ENCODE data around the gene ALOX5AP. TPM values are rescaled to one million over a fixed set of nuclear protein-coding genes. Genes with fewer than 3 reads are reported as not detected.

ALOX5AP gene
- 0.85 and 5.6 TPM in 2 replicates for total RNA-seq

GRCh38 chr13:30735025-30735871, at the start of gene ALOX5AP:
Gene ALOX5AP (plus strand): TSS chr13:30735543. CDS start chr13:30735606, 63 bp downstream.
- DNase-seq (ENCODE audit: low read depth) = no peak

- no peak for DNase-seq (ENCODE audit: low read depth)
These were observed 49.4 kb upstream of the ALOX5AP start for GRCh38 chr13:30685987-30686386.

DNA sequence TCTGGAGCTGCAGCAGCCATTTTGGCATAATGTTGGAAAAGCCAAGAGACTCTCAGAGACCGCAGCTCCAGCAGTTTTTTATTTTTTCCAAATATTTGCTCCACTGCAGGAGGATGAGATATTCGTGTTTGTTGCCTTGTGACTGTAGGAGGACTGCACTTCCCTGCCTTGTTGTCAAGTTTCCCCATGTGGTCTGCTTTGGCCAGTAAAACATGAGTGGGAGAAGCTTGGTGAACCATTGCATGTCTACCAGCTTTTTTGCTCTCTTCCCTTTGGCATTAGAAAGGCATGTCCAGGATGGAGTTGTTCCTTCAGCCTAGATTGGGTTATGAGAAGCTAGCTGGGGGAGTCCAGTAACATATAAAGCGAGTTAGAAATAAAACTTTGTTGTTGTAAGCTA, 47.7 kb upstream of the ALOX5AP start:
- DNase-seq (ENCODE audit: low read depth) = no peak

GRCh38 chr13:30689752-30690151, 45.6 kb upstream of the ALOX5AP start:
- no peak for DNase-seq (ENCODE audit: low read depth)

DNA sequence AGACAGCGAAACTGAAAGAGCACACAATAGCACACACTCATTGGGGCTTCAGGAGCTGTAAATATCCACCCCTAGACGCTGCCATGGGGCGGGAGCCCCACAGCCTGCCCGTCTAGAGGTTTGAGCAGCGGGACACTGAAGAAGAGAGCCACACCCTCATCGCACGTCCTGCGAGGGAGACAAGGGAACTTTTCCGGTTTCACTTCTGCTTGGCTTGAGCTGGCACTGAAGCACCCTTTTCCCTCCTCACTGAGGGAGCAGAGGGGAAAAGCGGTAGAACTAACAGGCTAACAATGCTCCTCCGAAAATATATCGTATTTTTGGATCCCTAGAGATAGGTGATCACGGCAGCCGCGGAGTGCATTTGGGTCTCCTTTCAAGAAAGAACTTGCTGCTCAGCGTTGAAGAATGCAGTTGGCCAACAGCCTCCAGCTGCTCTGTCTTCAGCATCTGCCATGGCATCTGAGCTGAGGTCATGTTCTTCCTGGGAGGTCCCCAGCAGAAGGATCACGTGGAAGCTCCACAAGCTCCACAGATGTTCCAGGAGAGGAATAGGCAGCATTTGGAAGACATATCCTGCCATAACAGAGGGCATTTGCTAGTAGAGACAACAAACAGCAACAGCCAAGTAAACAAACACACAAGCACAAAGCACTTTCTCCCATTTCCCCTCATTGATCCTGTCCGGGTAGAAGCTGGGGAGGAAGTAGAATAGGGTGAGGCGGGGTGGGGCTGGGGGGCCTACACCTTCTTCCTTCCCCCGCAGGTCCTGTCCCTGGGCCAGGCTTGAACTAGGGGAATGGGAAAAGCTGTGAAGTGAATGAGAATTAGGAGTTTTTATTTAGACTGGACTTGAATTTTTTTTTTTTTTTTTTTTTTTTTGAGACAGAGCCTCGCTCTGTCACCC, 44.8 kb upstream of the ALOX5AP start:
- DNase-seq (ENCODE audit: low read depth) = peak; percentile 21

GRCh38 chr13:30692113-30692512, 43.2 kb upstream of the ALOX5AP start:
- no peak for DNase-seq (ENCODE audit: low read depth)

DNA sequence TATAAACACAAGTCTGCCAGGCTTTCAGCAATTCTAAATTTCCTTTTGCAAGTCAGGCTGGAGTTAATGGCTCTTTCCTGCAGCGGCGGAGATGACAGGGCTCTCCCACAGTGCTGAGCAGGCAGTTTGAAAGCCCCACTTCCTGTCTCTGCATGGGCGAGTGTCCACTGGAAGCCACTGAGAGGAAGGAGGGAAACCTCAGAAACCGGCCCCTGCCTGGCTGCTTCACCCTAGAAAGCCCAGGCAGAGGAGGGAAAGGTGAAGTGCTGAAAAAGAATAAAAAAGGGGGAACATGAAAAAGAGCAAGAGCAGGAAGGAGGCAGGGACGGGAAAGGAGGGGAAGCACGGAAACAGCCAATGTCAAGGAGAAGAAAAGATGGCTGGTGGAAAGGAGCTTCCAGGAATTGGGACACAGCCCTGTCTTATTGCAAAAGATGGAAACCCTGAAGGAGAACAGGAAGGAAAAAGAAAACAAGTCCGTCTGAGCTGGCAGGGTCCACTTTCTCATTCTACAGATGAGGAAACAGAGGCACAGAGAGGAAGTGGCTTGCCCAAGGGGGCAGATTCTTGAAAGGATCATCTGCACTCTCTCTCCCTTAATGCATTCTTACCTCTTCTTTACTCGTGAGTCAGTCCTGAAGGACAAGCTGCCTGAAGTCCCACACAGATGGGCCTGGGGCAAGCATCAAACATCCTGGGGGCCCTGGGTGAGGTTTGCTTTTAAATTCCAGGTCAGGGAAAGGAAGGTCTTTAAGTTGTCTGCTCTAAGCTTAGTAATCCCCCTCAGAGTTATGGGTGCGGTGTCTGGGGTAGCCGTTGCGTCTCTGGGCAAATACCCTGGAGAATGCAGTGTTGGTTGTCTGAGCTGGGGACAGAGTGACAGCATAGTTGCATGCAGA, 38.8 kb upstream of the ALOX5AP start:
- peak; percentile 27 for DNase-seq (ENCODE audit: low read depth)

DNA sequence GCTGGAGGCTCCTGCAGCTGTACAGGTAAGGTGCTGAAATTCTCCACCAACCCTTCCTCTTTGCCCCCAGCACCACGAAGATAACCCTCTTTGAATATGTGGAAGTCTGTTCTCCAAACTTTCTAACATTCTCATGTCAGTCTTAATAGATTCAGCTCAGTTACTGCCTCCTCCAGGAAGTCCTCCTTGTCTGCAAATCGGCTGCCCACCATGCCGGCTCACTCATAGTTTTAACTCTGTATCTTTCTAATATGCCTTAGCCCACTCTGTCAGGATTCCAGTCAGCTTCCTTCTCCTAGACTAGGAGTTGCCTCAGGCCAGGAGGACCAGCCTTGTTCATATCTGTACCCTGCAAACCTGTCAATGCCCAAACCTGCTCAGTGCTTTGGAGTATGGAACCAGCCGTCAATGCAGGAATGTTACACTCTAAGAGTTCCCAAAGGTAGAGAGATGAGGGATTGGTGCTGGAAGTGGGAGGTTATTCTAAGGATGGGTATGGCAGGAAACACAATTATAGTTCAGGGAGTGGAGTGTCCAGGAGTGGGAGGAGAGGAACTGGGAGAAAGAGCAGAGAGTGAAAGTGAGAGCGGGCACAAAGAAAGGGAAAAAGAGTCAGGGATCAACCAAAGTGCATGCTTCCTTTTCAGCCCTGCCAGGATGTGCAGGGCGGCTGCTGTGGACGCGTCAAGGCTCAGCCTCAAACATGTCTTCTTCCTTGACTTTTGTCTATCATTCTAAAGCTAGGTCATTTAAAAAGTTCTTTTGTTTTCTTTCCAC, 38.0 kb upstream of the ALOX5AP start:
- no peak for DNase-seq (ENCODE audit: low read depth)

DNA sequence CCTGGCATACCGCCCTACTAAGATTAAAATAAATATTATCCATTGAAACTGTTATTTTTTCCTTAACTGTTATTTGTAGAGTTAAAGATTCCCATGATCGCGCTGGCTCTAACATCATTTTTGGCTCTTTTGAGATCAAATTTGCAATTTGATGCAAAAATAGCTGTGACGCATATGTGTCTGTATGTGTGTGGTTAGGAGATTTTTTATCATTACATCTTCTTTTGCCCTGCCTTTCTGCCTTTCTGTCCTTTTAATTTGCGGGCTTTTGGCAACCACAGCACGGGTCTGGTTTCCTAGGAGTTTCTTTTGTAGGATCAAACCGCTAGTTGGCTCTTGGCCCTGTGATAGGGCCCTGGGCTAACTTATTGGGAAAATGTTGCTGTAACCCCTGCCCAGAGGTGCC, 37.3 kb upstream of the ALOX5AP start:
- no peak for DNase-seq (ENCODE audit: low read depth)

DNA sequence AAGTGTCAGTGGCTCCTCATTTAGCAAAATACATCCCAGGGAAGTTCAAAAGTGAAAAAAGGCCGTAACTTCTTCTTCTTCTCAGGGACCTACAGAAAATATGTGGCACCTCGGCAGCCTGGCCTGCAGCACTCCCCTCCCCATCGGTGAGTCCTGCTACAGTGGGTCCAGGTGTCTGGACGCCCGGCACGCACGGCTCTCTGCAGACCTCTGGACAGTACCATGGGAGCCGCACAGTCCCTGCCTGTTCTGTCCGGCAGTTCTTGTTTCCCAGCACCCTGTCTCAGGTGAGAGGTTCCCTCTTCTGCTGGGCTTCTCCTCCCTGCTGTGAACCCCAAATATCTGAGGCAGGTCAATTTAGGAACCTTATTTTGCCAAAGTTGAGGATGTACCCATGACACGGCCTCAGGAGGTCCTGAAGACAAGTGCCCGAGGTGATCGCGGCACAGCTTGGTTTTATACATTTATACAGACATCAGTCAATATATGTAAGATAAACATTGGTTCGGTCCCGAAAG, 36.8 kb upstream of the ALOX5AP start:
- DNase-seq (ENCODE audit: low read depth) = no peak

- no peak for DNase-seq (ENCODE audit: low read depth)
These were observed 35.0 kb upstream of the ALOX5AP start for GRCh38 chr13:30700364-30700763.

DNA sequence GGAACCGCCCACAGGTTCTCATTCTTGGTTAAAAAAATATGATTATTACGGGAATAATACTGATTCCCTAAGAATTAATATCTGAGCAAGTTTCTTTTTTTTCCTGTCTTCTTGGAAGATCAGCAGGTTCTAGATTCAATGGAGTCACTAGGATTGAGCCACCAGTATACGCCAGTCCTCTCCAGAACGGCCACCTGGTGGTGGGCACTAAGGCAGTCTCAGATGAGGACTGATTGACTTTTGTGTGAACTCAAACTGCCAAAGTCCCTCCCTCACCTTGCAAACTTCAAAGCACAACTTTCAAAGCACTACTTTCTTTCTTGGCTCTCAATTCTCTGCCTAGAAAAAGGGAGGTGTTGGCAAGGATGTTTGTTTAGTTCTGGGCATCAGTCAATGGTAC, 33.3 kb upstream of the ALOX5AP start:
- no peak for DNase-seq (ENCODE audit: low read depth)

DNA sequence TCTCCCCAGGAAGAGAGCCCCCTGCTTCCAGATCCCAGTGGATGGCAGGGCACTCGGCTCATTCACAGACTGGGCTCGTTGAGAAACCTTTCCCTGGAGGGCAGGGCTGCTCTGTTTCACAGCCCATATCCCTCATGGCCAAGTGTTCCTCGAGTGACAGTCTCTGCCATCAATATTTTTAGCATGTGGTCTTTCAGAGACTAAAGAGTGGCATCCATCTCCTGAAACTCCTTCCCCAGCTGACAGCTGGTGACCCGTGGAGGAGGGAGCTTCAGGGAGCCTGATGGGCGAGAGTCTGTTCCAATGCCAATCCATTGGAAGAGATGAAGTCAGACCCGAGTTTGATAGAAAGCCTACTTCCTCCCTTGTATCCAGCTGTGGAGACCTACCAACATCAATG, 30.7 kb upstream of the ALOX5AP start:
- no peak for DNase-seq (ENCODE audit: low read depth)

DNA sequence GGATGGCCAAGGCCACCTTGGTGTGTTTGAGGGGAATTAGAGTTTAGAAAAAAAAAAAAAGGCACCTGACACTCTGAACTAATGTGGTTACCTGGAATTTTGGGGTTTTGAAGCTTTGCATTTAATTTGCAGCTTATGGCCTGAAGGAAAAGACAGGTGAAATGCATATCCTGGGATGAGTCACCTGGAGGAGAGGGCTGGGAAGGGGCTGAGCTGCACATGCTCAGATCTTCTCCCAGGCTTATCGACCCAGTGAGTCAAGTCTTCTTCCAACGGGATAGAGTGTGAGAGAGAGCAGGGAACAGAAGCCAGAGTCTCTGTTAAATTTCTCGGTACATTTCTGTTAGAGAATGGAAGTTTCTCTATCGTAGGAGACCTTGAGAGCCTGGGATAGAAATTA, 29.7 kb upstream of the ALOX5AP start:
- no peak for DNase-seq (ENCODE audit: low read depth)

DNA sequence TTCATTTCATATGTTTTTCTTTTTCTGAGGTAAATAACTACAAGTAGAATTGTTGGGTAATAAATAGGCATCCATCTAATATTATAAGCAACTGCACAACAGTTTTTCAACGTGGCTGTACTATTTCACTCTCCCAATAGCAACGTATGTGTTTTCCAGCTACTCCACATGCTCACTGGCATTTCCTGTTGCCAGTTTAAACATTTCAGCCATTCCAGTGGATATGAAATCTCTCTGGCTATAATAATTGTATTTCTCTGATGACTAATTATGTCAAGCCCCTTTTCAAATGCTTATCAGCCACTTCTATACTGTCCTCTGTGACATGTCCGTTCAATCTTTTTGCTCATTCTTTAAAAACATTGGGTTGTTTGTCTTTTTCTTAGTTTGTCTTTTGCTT, 26.8 kb upstream of the ALOX5AP start:
- no peak for DNase-seq (ENCODE audit: low read depth)

DNA sequence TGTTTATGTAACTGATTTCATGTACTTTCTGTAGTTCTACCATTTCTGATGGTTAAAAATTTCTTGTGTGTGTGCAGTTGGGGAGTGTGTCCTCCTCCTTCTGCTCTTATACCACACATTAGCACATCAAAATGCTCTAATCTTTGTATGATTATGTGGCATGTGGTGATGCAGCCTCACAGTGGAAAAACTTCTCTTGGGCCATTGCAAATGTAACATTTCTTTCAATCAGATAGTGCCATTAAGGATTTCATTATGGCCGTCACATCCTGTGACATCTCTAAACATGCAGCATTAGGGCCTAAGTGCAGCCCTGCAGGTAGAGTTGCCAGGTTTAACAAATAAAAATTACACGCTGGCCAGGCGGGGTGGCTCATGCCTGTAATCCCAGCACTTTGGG, 24.9 kb upstream of the ALOX5AP start:
- no peak for DNase-seq (ENCODE audit: low read depth)

DNA sequence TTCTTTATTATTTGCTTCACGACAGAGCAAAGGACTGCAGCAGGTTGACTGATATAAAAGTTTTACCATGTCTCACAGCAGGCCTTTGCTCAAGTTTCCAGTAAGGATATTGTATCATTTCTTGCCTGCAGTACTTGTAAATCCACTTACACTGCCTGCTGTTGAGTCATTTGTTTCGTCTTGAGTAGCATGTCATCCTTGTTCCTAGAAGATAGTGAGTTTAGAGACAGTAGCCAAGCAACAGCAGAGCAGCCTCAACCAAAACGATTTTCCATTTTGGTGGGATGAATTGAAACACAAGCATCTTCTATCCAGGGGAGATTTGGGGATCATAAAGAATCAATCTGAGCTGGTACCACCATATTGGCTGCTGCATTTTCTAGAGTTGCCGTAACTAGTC, 24.0 kb upstream of the ALOX5AP start:
- no peak for DNase-seq (ENCODE audit: low read depth)

DNA sequence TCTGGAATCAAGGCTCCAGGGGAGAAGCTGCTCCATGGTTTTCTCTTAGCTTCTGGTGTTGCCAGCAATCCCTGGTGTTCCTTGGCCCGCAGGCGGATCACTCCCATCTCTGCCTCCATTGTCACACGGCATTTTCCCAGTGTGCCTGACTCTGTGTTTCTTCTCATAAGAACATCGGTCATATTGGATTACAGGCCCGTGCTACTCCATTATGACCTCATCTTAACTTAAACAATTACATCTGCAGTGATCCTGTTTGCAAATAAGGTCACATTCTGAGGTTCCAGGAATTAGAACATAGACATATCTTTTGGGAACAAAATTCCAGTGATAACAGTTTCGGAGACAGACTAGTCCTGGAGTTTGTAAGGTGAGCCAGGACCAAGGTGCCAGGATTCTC, 23.5 kb upstream of the ALOX5AP start:
- no peak for DNase-seq (ENCODE audit: low read depth)

DNA sequence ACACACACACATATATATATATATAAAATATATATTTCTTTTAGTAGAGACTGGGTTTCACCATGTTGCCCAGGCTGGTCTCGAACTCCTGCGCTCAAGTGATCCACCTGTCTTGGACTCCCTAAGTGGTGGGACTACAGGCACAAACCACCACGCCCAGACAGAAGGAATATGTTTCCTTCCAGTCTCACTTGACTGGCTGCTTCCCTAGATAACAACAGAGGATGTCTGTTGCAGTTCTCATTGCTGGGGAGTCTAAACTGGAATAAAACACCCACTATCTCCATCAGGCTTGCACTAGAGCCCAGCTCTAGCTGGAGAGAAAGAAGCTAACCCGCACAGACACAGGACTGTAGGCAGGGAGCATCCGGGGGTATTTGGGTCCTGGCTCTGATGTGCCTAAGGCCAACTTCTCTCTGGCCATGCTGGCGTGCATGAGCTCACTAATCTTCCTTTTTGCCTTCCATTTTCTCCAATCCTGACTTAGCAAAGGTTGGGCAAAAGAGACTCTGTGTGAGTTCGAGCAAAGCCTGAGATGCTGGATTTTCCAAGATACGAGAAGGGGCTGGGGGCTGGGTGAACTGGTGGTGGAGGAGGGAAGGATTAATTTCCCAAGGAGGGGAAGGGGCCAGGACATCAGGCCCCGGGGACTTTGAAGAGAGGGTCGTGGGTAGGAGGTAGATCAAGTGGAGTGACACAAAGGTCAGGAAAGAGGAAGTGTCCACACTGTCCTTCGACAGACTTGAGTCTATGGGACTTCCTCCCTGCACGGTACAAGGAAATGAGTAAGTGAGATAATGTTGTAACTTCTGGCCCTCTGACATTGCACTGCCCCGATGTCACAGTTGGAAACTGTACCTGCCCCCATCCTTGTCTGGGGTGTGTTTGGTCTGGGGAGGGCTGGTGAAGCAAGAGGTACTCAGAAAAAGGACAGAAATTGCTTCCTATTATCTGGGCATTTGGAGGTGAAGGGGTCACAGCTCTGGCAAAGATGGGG, 22.5 kb upstream of the ALOX5AP start:
- DNase-seq (ENCODE audit: low read depth) = peak; percentile 18

Data from renal cortical epithelial cell (primary cell).